Measurements from ENCODE around the gene KRT16.
"Not testable (repeated sequence)": the region's sequence is repeated elsewhere in the genome, so short reads cannot be mapped to it uniquely, and the experiment has no call there.

The KRT16 gene

GRCh38 chr17:41647940-41648410 is 35.4 kb upstream of the KRT16 start:
- peak; percentile 81 to 91 (median 84) for DNase-seq (ENCODE audit: low read depth in 3 of 3)

- DNase-seq (ENCODE audit: low read depth in 3 of 3): no peak
Measured at GRCh38 chr17:41647038-41647813, 34.7 kb upstream of the KRT16 start.

- DNase-seq (ENCODE audit: low read depth in 3 of 3): no peak
Measured at GRCh38 chr17:41642252-41643156, 29.9 kb upstream of the KRT16 start.

- not testable (repeated sequence) for DNase-seq (ENCODE audit: low read depth in 3 of 3)
Measured at GRCh38 chr17:41640596-41640995, 28.0 kb upstream of the KRT16 start.

- DNase-seq (ENCODE audit: low read depth in 3 of 3): no peak
Measured at GRCh38 chr17:41639492-41640473, 27.2 kb upstream of the KRT16 start.

GRCh38 chr17:41638941-41639340 is 26.4 kb upstream of the KRT16 start:
- no peak for DNase-seq (ENCODE audit: low read depth in 3 of 3)

GRCh38 chr17:41638194-41638593 is 25.6 kb upstream of the KRT16 start:
- DNase-seq (ENCODE audit: low read depth in 3 of 3): no peak

- no peak for DNase-seq (ENCODE audit: low read depth in 3 of 3)
Measured at GRCh38 chr17:41636652-41637051, 24.1 kb upstream of the KRT16 start.

- no peak for DNase-seq (ENCODE audit: low read depth in 3 of 3)
Measured at GRCh38 chr17:41635121-41636097, 22.8 kb upstream of the KRT16 start.

- no peak for DNase-seq (ENCODE audit: low read depth in 3 of 3)
Measured at GRCh38 chr17:41634639-41635038, 22.1 kb upstream of the KRT16 start.

- no peak for DNase-seq (ENCODE audit: low read depth in 3 of 3)
Measured at GRCh38 chr17:41633556-41634199, 21.1 kb upstream of the KRT16 start.

GRCh38 chr17:41632482-41633105 is 20.0 kb upstream of the KRT16 start:
- no peak for DNase-seq (ENCODE audit: low read depth in 3 of 3)

- DNase-seq (ENCODE audit: low read depth in 3 of 3): no peak
Measured at GRCh38 chr17:41631898-41632285, 19.3 kb upstream of the KRT16 start.

- DNase-seq (ENCODE audit: low read depth in 3 of 3): no peak
Measured at GRCh38 chr17:41631025-41631897, 18.7 kb upstream of the KRT16 start.

GRCh38 chr17:41629826-41630670 is 17.5 kb upstream of the KRT16 start:
- no peak for DNase-seq (ENCODE audit: low read depth in 3 of 3)

GRCh38 chr17:41629316-41629715 is 16.7 kb upstream of the KRT16 start:
- no peak for DNase-seq (ENCODE audit: low read depth in 3 of 3)

- not testable (repeated sequence) for DNase-seq (ENCODE audit: low read depth in 3 of 3)
Measured at GRCh38 chr17:41628621-41629255, 16.2 kb upstream of the KRT16 start.
